HepG2 (cell line): ENCODE data around the gene FHIT. TPM values are rescaled to one million over a fixed set of nuclear protein-coding genes. Genes with fewer than 3 reads are reported as not detected.

ENCODE experiments used
- ATAC-seq: fragments of 200-7000 bp; cut with Tn5 transposase; 3 replicates; pipeline ENCODE4 v1.9.1; 2020; ENCODE audit warnings: mild to moderate bottlenecking, moderate library complexity
- BruUV-seq: library from RNA; stranded (reverse); fragments of 400-500 nt; replicated peaks from 2 replicates; lab custom pipeline; 2021; lab: Mats Ljungman, UMichigan
- CTCF ChIA-PET: fragments of 300-600 bp; formaldehyde crosslinking; extraction: SDS; loops from one replicate; lab custom pipeline; 2021; ENCODE audit warnings: low total read pairs, inconsistent platforms, low intra/inter-chr PET ratio; lab: Yijun Ruan, JAX
- POLR2A ChIA-PET: fragments of 350-600 bp; sonication (Branson Sonifier 250); formaldehyde crosslinking; loops from one replicate; lab custom pipeline; 2020; ENCODE audit warnings: antibody characterized with exemption, inconsistent platforms; lab: Yijun Ruan, JAX
- DNase-seq: peaks from one replicate; pipeline ENCODE4 v3.0.0-alpha.2; 2015; ENCODE audit warnings: low spot score
- FAIRE-seq: peaks from 3 replicates; lab custom pipeline; 2011; peaks lifted over from hg19 to GRCh38; lab: Jason Lieb, UNC
- H2AFZ ChIP-seq: one replicate; pipeline ENCODE4 v1.6.1; 2011; ENCODE audit warnings: low read length, inconsistent platforms
- H3K27ac ChIP-seq: fragments of 300-600 bp; 3 replicates; pipeline ENCODE4 v1.8.0; 2011; ENCODE audit warnings: mixed run types, mild to moderate bottlenecking, mixed read lengths, low read length, inconsistent platforms; ENCODE audit not compliant: insufficient read depth; ENCODE audit errors: extremely low read length
- H3K27me3 ChIP-seq, 2 experiments: fragments of 200-600 bp in 1 of 2; 2 replicates in 1 of 2; 3 replicates in 1 of 2; pipeline versions ENCODE4 v1.6.0 to v1.8.0; 2011; ENCODE audit warnings: low read length in 2 of 2, mild to moderate bottlenecking in 2 of 2, moderate library complexity in 2 of 2, inconsistent platforms in 1 of 2; ENCODE audit not compliant: insufficient read depth in 2 of 2, control insufficient read depth in 1 of 2
- H3K36me3 ChIP-seq, 2 experiments: fragments of 200-600 bp in 1 of 2; replicated peaks in 1 of 2; 2 replicates in 1 of 2; 3 replicates in 1 of 2; pipeline versions ENCODE4 v1.5.1 to v1.8.0; 2011; ENCODE audit warnings: low read length in 2 of 2, inconsistent platforms in 1 of 2; ENCODE audit not compliant: insufficient read depth in 2 of 2, control insufficient read depth in 1 of 2
- H3K4me1 ChIP-seq: 2 replicates; pipeline ENCODE4 v1.5.1; 2012; ENCODE audit warnings: low read length, inconsistent platforms; ENCODE audit not compliant: insufficient read depth
- H3K4me2 ChIP-seq: 2 replicates; pipeline ENCODE4 v1.6.0; 2011; ENCODE audit warnings: low read depth, low read length, inconsistent platforms
- H3K4me3 ChIP-seq, 3 experiments: fragments of 200-600 bp in 1 of 3; sonication (generic), shearing (Covaris generic) in 1 of 3; replicated peaks in 1 of 3; 2 replicates each; pipeline ENCODE4 v1.5.1; 2011 to 2016; ENCODE audit warnings: low read length in 3 of 3, inconsistent platforms in 2 of 3, low read depth in 2 of 3, mild to moderate bottlenecking in 2 of 3, control low read depth in 1 of 3, mixed read lengths in 1 of 3; ENCODE audit not compliant: insufficient read depth in 1 of 3
- H3K79me2 ChIP-seq: one replicate; pipeline ENCODE4 v1.6.1; 2011; ENCODE audit warnings: low read length, inconsistent platforms; ENCODE audit not compliant: insufficient read depth
- H3K9ac ChIP-seq: 2 replicates; pipeline ENCODE4 v1.6.0; 2011; ENCODE audit warnings: mild to moderate bottlenecking, low read depth, low read length, inconsistent platforms; ENCODE audit not compliant: insufficient read depth
- H3K9me3 ChIP-seq: 2 replicates; pipeline ENCODE4 v1.5.1; 2012; ENCODE audit warnings: mild to moderate bottlenecking, low read length
- H4K20me1 ChIP-seq: 2 replicates; pipeline ENCODE4 v1.6.0; 2011; ENCODE audit warnings: inconsistent platforms, mild to moderate bottlenecking, low read length, moderate library complexity; ENCODE audit not compliant: insufficient read depth
- ARID2 ChIP-seq: sonication (generic); formaldehyde crosslinking; IDR thresholded peaks from 2 replicates; pipeline ENCODE4 v1.8.1; 2022; ENCODE audit warnings: mild to moderate bottlenecking, missing genetic modification reagents, borderline replicate concordance
- ELF3 ChIP-seq: IDR thresholded peaks from 2 replicates; pipeline ENCODE4 v1.6.1; 2016; ENCODE audit warnings: missing genetic modification reagents, missing compliant biosample characterization
- FIP1L1 ChIP-seq: fragments of 200-400 bp; formaldehyde crosslinking; IDR thresholded peaks from 2 replicates; pipeline ENCODE4 v1.6.1; 2018; ENCODE audit warnings: low read depth, mild to moderate bottlenecking, low read length, moderate library complexity, borderline replicate concordance; ENCODE audit not compliant: insufficient read depth
- FOXA3 ChIP-seq: IDR thresholded peaks from 2 replicates; pipeline ENCODE4 v1.6.1; 2016; ENCODE audit warnings: missing genetic modification reagents, missing compliant biosample characterization
- HCFC1 ChIP-seq: fragments of 150-350 bp; IDR thresholded peaks from 2 replicates; pipeline ENCODE4 v1.6.1; 2014; ENCODE audit warnings: low read depth, low read length
- KLF13 ChIP-seq: sonication (generic); formaldehyde crosslinking; IDR thresholded peaks from 2 replicates; pipeline ENCODE4 v1.4.0; 2020; ENCODE audit warnings: mild to moderate bottlenecking, missing genetic modification reagents
- MIER2 ChIP-seq: IDR thresholded peaks from 2 replicates; pipeline ENCODE4 v1.6.1; 2016; ENCODE audit warnings: missing biosample characterization, missing genetic modification reagents
- PHB2 ChIP-seq: fragments of 450-650 bp; IDR thresholded peaks from 2 replicates; pipeline ENCODE4 v1.6.1; 2018; ENCODE audit not compliant: partially characterized antibody
- SMC3 ChIP-seq: IDR thresholded peaks from 2 replicates; pipeline ENCODE4 v1.6.1; 2011; ENCODE audit warnings: low read length, improper control_type of control experiment
- TAF15 ChIP-seq: fragments of 200-400 bp; formaldehyde crosslinking; IDR thresholded peaks from one replicate; pipeline ENCODE4 v1.6.1; 2018; ENCODE audit warnings: mild to moderate bottlenecking, low read depth, low read length; ENCODE audit not compliant: poor library complexity, severe bottlenecking
- U2AF2 ChIP-seq: fragments of 200-400 bp; formaldehyde crosslinking; IDR thresholded peaks from 2 replicates; pipeline ENCODE4 v1.6.1; 2017; ENCODE audit warnings: low read depth, mild to moderate bottlenecking, low read length
- ZNF660 ChIP-seq: sonication (generic); formaldehyde crosslinking; IDR thresholded peaks from 2 replicates; pipeline ENCODE4 v1.5.1; 2020; ENCODE audit warnings: mild to moderate bottlenecking, low read depth, missing genetic modification reagents, borderline replicate concordance
- WGBS: methylation state at CpG from one replicate; pipeline ENCODE4 v1.1.6; 2017; ENCODE audit warnings: low lambda C conversion rate; 5-methylcytosine and 5-hydroxymethylcytosine counted together
- in situ Hi-C: cut with HindIII; loops from 2 replicates; pipeline ENCODE4 v1.10.0; 2017; ENCODE audit warnings: low pct_unique_long_range_greater_than_20kb; ENCODE audit not compliant: extremely low pct_ligation_motif_present
- intact Hi-C: fragments of 100-400 bp; cut with micrococcal nuclease; formaldehyde crosslinking; loops from one replicate; pipeline ENCODE4 v1.10.0; 2022; ENCODE audit not compliant: unreplicated experiment
- polyA plus RNA-seq, 8 experiments: library from polyadenylated mRNA; depleted of rRNA in 3 of 8; stranded (reverse) in 7 of 8; unstranded in 1 of 8; fragments of >200 nt; fragmentation: Illumina TruSeq in 4 of 8; extraction: Trizol in 4 of 8; gene quantifications; 2 replicates each; pipeline versions ENCODE4 v1.2.1 to v1.2.3, GENCODE V29; 2011 to 2016; ENCODE audit warnings: low read depth in 4 of 8, missing spikeins in 1 of 8, mixed read lengths in 1 of 8; ENCODE audit not compliant: insufficient read depth in 1 of 8
- total RNA-seq, 5 experiments: library from RNA; depleted of rRNA; stranded (reverse); fragments of >200 nt; fragmentation: Illumina TruSeq; extraction: Trizol; gene quantifications; 2 replicates each; pipeline ENCODE4 v1.2.3, GENCODE V29; 2016; ENCODE audit warnings: low read depth in 1 of 5
- TF ChIP-seq, protein P1 (sequence below): sonication (generic); formaldehyde crosslinking; IDR thresholded peaks from 2 replicates; pipeline ENCODE4 v1.8.1; 2023; ENCODE audit warnings: missing genetic modification reagents, mild to moderate bottlenecking, borderline replicate concordance
- TF ChIP-seq, protein P2 (sequence below): sonication (generic); formaldehyde crosslinking; IDR thresholded peaks from 2 replicates; pipeline ENCODE4 v1.4.0; 2020; ENCODE audit warnings: mild to moderate bottlenecking, missing genetic modification reagents, borderline replicate concordance

FHIT gene
- total and polyA plus RNA-seq, 2 of the 13 experiments (the other 11 are each of a cell fraction or from before 2014, with no cell fraction given): 4.0 to 4.6 TPM

DNA sequence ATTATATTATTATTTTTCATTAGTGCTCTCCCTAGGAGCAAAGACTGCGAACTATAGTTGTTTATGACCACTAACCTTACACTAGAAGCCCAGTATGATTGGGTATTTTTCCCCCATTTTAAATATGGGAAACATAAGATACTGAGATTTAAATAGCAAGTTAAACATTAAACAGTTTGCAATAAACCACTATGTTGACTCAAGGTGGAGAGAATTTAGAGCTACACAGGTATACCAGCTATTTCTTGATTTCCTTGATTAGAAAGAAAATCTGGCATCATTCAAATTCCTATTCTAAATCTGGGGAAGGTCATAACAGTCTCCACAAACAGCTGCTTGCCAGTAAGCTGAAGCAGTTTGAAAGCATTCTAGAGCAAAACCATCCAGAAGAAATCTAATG is 1337.6 kb downstream of the FHIT start:
- Histone ChIP-seq H3K4me3 (no peak overlapping the region), H4K20me1 (no peaks in the 10 kb centered on the region), H3K4me1 (no peaks in the 10 kb centered on the region), H3K9me3 (no peaks in the 10 kb centered on the region), H3K4me2 (no peak overlapping the region), H3K9ac (no peak overlapping the region), H3K36me3 (no peaks in the 10 kb centered on the region), H3K27ac (no peak overlapping the region), H3K79me2 (no peaks in the 10 kb centered on the region), H2AFZ (no peak overlapping the region), H3K27me3 (no peaks in the 10 kb centered on the region)
- WGBS: 8% methylated on average over 1 of the region's 1 CpG
- FAIRE-seq (no peak), DNase-seq (no peak), ATAC-seq (no peak)
- intact Hi-C loops: no loop called here
- TF ChIP-seq ELF3 (no peak), TAF15 (no peak), KLF13 (CRISPR knock-in tag) (no peak), SMC3 (no peak), MIER2 (no peak), PHB2 (no peak), ZNF660 (CRISPR knock-in tag) (no peak)
- TF ChIP-seq, protein P1, sequence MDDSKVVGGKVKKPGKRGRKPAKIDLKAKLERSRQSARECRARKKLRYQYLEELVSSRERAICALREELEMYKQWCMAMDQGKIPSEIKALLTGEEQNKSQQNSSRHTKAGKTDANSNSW (CRISPR knock-in tag): no peak
- POLR2A ChIA-PET: no interaction called here
- no TSS peak for BruUV-seq
- in situ Hi-C loops: no loop called here
- CTCF ChIA-PET: no interaction called here

DNA sequence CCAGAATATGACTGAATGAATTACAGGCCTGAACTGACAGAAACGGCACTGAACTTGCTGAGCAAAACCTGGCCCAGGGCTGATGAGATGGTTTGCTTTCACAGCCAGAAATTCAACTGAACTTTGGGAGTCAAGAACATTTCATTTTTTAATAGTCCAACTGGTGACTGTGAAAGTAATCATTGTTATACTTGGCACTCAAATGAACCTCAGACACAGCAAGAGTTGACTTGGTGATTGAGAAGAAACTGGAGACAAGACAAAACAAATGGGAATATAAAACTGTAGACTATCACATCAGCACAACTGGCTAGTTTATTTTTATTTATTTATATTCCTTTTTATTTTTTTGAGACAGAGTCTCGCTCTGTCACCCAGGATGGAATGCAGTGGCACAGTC is 1342.6 kb downstream of the FHIT start:
- DNase-seq (no peak), FAIRE-seq (no peak), ATAC-seq (no peak)
- no peaks in the 10 kb centered on the region for H3K36me3 ChIP-seq
- no peak overlapping the region for H3K4me3 ChIP-seq
- 41% methylated on average over 2 of the region's 2 CpGs for WGBS
- H3K27ac ChIP-seq: no peak overlapping the region
- no peaks in the 10 kb centered on the region for H4K20me1 ChIP-seq
- no TSS peak for BruUV-seq
- H3K9me3 ChIP-seq: no peaks in the 10 kb centered on the region
- intact Hi-C loops: no loop called here
- H3K4me2 ChIP-seq: no peak overlapping the region
- in situ Hi-C loops: no loop called here
- H3K4me1 ChIP-seq: no peaks in the 10 kb centered on the region
- CTCF ChIA-PET: no interaction called here
- no peaks in the 10 kb centered on the region for H3K79me2 ChIP-seq
- no peak overlapping the region for H2AFZ ChIP-seq
- POLR2A ChIA-PET: no interaction called here
- no peak overlapping the region for H3K9ac ChIP-seq
- H3K27me3 ChIP-seq: no peaks in the 10 kb centered on the region
- TF ChIP-seq, protein P2, sequence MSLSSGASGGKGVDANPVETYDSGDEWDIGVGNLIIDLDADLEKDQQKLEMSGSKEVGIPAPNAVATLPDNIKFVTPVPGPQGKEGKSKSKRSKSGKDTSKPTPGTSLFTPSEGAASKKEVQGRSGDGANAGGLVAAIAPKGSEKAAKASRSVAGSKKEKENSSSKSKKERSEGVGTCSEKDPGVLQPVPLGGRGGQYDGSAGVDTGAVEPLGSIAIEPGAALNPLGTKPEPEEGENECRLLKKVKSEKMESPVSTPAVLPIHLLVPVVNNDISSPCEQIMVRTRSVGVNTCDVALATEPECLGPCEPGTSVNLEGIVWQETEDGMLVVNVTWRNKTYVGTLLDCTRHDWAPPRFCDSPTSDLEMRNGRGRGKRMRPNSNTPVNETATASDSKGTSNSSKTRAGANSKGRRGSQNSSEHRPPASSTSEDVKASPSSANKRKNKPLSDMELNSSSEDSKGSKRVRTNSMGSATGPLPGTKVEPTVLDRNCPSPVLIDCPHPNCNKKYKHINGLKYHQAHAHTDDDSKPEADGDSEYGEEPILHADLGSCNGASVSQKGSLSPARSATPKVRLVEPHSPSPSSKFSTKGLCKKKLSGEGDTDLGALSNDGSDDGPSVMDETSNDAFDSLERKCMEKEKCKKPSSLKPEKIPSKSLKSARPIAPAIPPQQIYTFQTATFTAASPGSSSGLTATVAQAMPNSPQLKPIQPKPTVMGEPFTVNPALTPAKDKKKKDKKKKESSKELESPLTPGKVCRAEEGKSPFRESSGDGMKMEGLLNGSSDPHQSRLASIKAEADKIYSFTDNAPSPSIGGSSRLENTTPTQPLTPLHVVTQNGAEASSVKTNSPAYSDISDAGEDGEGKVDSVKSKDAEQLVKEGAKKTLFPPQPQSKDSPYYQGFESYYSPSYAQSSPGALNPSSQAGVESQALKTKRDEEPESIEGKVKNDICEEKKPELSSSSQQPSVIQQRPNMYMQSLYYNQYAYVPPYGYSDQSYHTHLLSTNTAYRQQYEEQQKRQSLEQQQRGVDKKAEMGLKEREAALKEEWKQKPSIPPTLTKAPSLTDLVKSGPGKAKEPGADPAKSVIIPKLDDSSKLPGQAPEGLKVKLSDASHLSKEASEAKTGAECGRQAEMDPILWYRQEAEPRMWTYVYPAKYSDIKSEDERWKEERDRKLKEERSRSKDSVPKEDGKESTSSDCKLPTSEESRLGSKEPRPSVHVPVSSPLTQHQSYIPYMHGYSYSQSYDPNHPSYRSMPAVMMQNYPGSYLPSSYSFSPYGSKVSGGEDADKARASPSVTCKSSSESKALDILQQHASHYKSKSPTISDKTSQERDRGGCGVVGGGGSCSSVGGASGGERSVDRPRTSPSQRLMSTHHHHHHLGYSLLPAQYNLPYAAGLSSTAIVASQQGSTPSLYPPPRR (CRISPR knock-in tag): no peak
- no peak for TF ChIP-seq ARID2
- no peak for TF ChIP-seq U2AF2
- no peak for TF ChIP-seq FIP1L1
- TF ChIP-seq FOXA3 (CRISPR knock-in tag): no peak
- TF ChIP-seq HCFC1: no peak
